ENCODE results near the gene XPC.

The XPC gene

DNA sequence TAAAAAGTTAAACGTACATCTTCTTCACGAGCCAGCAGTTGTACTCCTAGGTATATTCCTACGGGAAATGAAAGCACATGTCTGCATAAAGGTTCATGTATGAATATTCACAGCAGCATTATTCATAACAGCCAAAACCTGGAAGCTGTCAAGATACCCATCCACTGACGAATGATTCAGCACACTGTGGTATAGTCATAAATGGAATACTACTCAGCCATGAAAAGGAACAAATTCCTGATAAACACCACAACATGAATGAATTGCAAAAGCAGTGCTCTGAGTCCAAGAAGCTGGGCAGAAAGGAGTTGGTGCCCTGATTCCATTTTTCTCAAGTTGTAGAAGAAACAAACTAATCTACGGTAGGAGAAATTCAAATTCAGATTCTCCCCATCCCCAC is 49.7 kb downstream of the XPC start:
- Histone ChIP-seq H3K9me3 (ENCODE audit: control insufficient read depth, low read length) (no peaks in the 10 kb centered on the region), H3K27ac (ENCODE audit: insufficient read depth, low read depth, low read length, poor library complexity, severe bottlenecking) (no peak overlapping the region), H3K27me3 (ENCODE audit: control insufficient read depth, insufficient read depth, low read length, poor library complexity, severe bottlenecking) (peaks cover 4% of the 10 kb centered on the region), H3K4me1 (ENCODE audit: control insufficient read depth, insufficient read depth, low read length) (no peaks in the 10 kb centered on the region), H3K4me3 (ENCODE audit: insufficient read depth, low read depth, low read length) (no peak overlapping the region), H3K36me3 (ENCODE audit: control insufficient read depth, insufficient read depth, low read length) (peaks cover 16% of the 10 kb centered on the region)
- WGBS, 2 experiments = 95 to 97% methylated on average over 4 to 5 of the region's 5 CpGs

DNA sequence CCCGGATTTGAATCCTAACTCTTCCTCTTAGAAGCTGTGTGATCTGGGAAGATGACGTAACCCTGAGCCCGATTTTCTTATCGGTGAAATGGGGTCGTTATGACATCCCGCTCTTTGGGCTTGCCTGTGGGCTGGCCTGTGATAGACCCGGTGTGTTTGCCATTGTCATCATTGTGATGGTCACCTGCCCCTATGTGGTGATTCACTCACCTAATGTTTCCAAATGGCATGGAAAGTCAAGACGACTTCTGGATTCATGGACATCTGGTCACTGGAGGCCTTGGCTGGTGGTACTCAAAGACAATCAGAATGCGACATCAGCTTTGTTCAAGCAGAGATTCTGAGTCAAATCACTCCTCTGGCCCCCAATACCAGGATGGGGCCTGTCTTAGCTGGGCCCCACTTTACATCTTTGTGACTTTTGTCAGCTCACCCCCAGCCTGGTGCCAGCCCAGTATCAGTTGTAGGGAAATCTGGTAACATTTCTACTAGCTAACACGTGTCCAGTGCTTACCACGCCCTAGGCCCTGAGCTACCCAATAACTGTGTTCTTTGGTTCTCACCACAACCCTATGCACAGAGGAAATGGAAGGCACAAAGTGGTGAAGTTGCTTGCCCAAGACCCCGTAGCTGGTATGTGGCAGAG is 50.8 kb downstream of the XPC start:
- Histone ChIP-seq H3K27ac (ENCODE audit: insufficient read depth, low read depth, low read length, poor library complexity, severe bottlenecking) (no peak overlapping the region), H3K4me3 (ENCODE audit: insufficient read depth, low read depth, low read length) (no peak overlapping the region), H3K36me3 (ENCODE audit: control insufficient read depth, insufficient read depth, low read length) (peaks cover 16% of the 10 kb centered on the region), H3K4me1 (ENCODE audit: control insufficient read depth, insufficient read depth, low read length) (no peaks in the 10 kb centered on the region), H3K27me3 (ENCODE audit: control insufficient read depth, insufficient read depth, low read length, poor library complexity, severe bottlenecking) (peaks cover 5% of the 10 kb centered on the region), H3K9me3 (ENCODE audit: control insufficient read depth, low read length) (no peaks in the 10 kb centered on the region)
- 93% methylated on average over 12 of the region's 12 CpGs for WGBS, 2 experiments

DNA sequence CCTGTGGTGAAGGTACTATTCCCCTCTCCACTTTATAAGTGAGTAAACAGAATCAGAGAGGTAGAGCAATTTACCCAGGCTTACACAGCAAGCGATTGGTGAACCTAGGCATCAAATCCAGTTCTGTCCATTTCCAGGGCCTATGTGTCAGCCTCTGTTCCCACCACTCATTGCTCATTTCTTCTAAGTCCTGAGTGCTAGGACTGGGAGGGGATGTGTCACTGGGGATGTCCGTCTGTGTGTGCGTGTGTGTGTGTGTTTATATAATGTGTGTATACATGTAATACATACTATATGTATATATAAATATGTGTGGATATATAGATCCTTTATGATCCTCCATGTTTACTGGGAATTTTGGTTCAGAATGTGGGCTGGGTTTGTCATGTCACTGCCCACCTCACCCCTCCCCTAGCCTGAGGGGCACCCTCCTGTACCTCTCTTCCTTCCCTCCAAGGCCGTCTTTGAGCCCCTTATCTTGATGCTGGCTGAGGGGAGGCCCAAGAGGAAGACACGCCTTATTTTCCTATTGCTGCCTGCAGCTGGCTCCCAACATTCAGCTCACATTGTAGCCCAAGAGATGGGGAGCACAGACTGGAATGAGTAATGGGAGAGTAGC is 51.4 kb downstream of the XPC start:
- 94% methylated on average over 3 of the region's 5 CpGs for WGBS, 2 experiments
- Histone ChIP-seq H3K4me1 (ENCODE audit: control insufficient read depth, insufficient read depth, low read length) (no peaks in the 10 kb centered on the region), H3K9me3 (ENCODE audit: control insufficient read depth, low read length) (no peaks in the 10 kb centered on the region), H3K27ac (ENCODE audit: insufficient read depth, low read depth, low read length, poor library complexity, severe bottlenecking) (no peak overlapping the region), H3K36me3 (ENCODE audit: control insufficient read depth, insufficient read depth, low read length) (peaks cover 14% of the 10 kb centered on the region), H3K27me3 (ENCODE audit: control insufficient read depth, insufficient read depth, low read length, poor library complexity, severe bottlenecking) (peaks cover 5% of the 10 kb centered on the region), H3K4me3 (ENCODE audit: insufficient read depth, low read depth, low read length) (no peak overlapping the region)

- Histone ChIP-seq H3K4me3 (ENCODE audit: insufficient read depth, low read depth, low read length) (peak overlapping the region; percentile 88), H3K27me3 (ENCODE audit: control insufficient read depth, insufficient read depth, low read length, poor library complexity, severe bottlenecking) (peaks cover 5% of the 10 kb centered on the region), H3K4me1 (ENCODE audit: control insufficient read depth, insufficient read depth, low read length) (no peaks in the 10 kb centered on the region), H3K27ac (ENCODE audit: insufficient read depth, low read depth, low read length, poor library complexity, severe bottlenecking) (no peak overlapping the region), H3K36me3 (ENCODE audit: control insufficient read depth, insufficient read depth, low read length) (peaks cover 10% of the 10 kb centered on the region), H3K9me3 (ENCODE audit: control insufficient read depth, low read length) (no peaks in the 10 kb centered on the region)
- 71 to 76% methylated on average over 11 of the region's 11 CpGs for WGBS, 2 experiments
These were observed 52.1 kb downstream of the XPC start for GRCh38 chr3:14126017-14126886.

DNA sequence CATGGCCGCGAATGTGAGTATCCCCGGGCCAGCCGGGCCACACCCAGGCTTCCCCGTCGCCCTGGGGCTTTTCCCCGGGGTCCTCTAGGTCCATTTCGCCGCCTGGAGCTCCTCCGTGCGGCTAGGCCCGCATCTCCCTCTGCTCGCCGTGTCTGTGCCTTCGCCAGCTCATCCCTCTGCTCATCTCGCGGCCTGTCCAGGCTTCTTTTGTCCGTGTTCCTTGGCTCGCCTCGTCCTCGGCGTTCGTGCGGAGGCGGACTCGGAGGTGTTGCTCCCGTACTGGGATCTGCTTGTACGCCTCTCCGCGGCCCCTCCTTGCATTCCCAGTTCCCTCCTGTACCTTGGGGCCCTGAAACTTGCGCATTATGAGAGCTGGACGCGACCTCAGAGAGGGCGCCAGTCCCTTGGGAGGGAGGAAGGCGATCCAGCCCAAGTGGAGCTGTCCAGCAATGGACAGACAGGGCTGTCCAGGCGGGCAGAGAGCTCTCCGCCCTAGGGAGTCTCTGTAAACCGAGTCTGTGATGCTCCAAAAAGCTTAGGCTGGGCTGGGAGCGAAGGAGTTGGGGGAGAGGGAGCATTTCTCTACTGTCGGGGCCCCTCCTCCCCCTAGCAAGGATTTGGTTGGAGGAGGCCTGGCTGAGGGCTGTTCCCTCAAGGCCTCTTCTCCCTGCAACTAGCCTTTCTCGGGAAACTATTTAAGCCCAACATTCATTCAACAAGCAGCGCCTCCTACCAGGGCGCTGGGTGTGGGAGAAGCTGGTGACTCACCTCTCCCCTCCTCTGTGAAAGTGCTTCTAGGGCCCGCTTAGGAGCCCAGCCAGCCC is 53.0 kb downstream of the XPC start:
- H3K9me3 ChIP-seq (ENCODE audit: control insufficient read depth, low read length) = no peaks in the 10 kb centered on the region
- peak overlapping the region; percentile 58 for H3K27ac ChIP-seq (ENCODE audit: insufficient read depth, low read depth, low read length, poor library complexity, severe bottlenecking)
- H3K36me3 ChIP-seq (ENCODE audit: control insufficient read depth, insufficient read depth, low read length) = peaks cover 4% of the 10 kb centered on the region
- 0 to 1% methylated on average over 44 of the region's 44 CpGs for WGBS, 2 experiments
- peak overlapping the region; percentile 88 for H3K4me3 ChIP-seq (ENCODE audit: insufficient read depth, low read depth, low read length)
- peaks cover 5% of the 10 kb centered on the region for H3K27me3 ChIP-seq (ENCODE audit: control insufficient read depth, insufficient read depth, low read length, poor library complexity, severe bottlenecking)
- no peaks in the 10 kb centered on the region for H3K4me1 ChIP-seq (ENCODE audit: control insufficient read depth, insufficient read depth, low read length)

- Histone ChIP-seq H3K27me3 (ENCODE audit: control insufficient read depth, insufficient read depth, low read length, poor library complexity, severe bottlenecking) (peaks cover 5% of the 10 kb centered on the region), H3K36me3 (ENCODE audit: control insufficient read depth, insufficient read depth, low read length) (peaks cover 3% of the 10 kb centered on the region)
- WGBS, 2 experiments = 0% methylated on average over 55 of the region's 55 CpGs
These were observed 53.7 kb downstream of the XPC start, which contains the start of the genes CHCHD4 and TMEM43 for GRCh38 chr3:14124615-14125192. TSS of gene CHCHD4 (minus strand) at chr3:14124870. CDS start at chr3:14124676, 194 bp downstream. TSS of gene TMEM43 (plus strand) at chr3:14125052. CDS start at chr3:14125194, 142 bp downstream.

GRCh38 chr3:14124223-14124614 is 54.2 kb downstream of the XPC start:
- peak overlapping the region; percentile 88 for H3K4me3 ChIP-seq (ENCODE audit: insufficient read depth, low read depth, low read length)
- no peaks in the 10 kb centered on the region for H3K4me1 ChIP-seq (ENCODE audit: control insufficient read depth, insufficient read depth, low read length)
- peaks cover 5% of the 10 kb centered on the region for H3K27me3 ChIP-seq (ENCODE audit: control insufficient read depth, insufficient read depth, low read length, poor library complexity, severe bottlenecking)
- H3K27ac ChIP-seq (ENCODE audit: insufficient read depth, low read depth, low read length, poor library complexity, severe bottlenecking) = no peak overlapping the region
- 1% methylated on average over 36 to 37 of the region's 37 CpGs for WGBS, 2 experiments
- no peaks in the 10 kb centered on the region for H3K36me3 ChIP-seq (ENCODE audit: control insufficient read depth, insufficient read depth, low read length)
- no peaks in the 10 kb centered on the region for H3K9me3 ChIP-seq (ENCODE audit: control insufficient read depth, low read length)

More at GRCh38 chr3:14124615-14125192, 53.7 kb downstream of the XPC start, which contains the start of the genes CHCHD4 and TMEM43:
- H3K4me1 ChIP-seq (ENCODE audit: control insufficient read depth, insufficient read depth, low read length) = no peaks in the 10 kb centered on the region
- peak within 1 kb of the TSS; percentile 58 for H3K27ac ChIP-seq (ENCODE audit: insufficient read depth, low read depth, low read length, poor library complexity, severe bottlenecking)
- no peaks in the 10 kb centered on the region for H3K9me3 ChIP-seq (ENCODE audit: control insufficient read depth, low read length)
- H3K4me3 ChIP-seq (ENCODE audit: insufficient read depth, low read depth, low read length) = peak within 1 kb of the TSS; percentile 88

GRCh38 chr3:14123308-14124222 is 54.8 kb downstream of the XPC start:
- Histone ChIP-seq H3K36me3 (ENCODE audit: control insufficient read depth, insufficient read depth, low read length) (no peaks in the 10 kb centered on the region), H3K4me1 (ENCODE audit: control insufficient read depth, insufficient read depth, low read length) (no peaks in the 10 kb centered on the region), H3K27me3 (ENCODE audit: control insufficient read depth, insufficient read depth, low read length, poor library complexity, severe bottlenecking) (peaks cover 5% of the 10 kb centered on the region), H3K27ac (ENCODE audit: insufficient read depth, low read depth, low read length, poor library complexity, severe bottlenecking) (no peak overlapping the region), H3K9me3 (ENCODE audit: control insufficient read depth, low read length) (no peaks in the 10 kb centered on the region), H3K4me3 (ENCODE audit: insufficient read depth, low read depth, low read length) (peak overlapping the region; percentile 88)
- WGBS, 2 experiments = 57 to 58% methylated on average over 14 to 15 of the region's 15 CpGs

GRCh38 chr3:14122301-14122700 is 56.1 kb downstream of the XPC start:
- Histone ChIP-seq H3K27ac (ENCODE audit: insufficient read depth, low read depth, low read length, poor library complexity, severe bottlenecking) (no peak overlapping the region), H3K27me3 (ENCODE audit: control insufficient read depth, insufficient read depth, low read length, poor library complexity, severe bottlenecking) (peaks cover 5% of the 10 kb centered on the region), H3K36me3 (ENCODE audit: control insufficient read depth, insufficient read depth, low read length) (no peaks in the 10 kb centered on the region), H3K4me1 (ENCODE audit: control insufficient read depth, insufficient read depth, low read length) (no peaks in the 10 kb centered on the region), H3K9me3 (ENCODE audit: control insufficient read depth, low read length) (no peaks in the 10 kb centered on the region), H3K4me3 (ENCODE audit: insufficient read depth, low read depth, low read length) (no peak overlapping the region)
- WGBS, 2 experiments = 62 to 67% methylated on average over 3 of the region's 3 CpGs
